Fibroblast of skin of back (primary cell): ENCODE data around the gene AQP7.
"Not testable (repeated sequence)": the region's sequence is repeated elsewhere in the genome, so short reads cannot be mapped to it uniquely, and the experiment has no call there.

Source experiments
- DNase-seq: peaks from one replicate; pipeline ENCODE4 v3.0.0-alpha.2; 2013

The AQP7 gene

DNA sequence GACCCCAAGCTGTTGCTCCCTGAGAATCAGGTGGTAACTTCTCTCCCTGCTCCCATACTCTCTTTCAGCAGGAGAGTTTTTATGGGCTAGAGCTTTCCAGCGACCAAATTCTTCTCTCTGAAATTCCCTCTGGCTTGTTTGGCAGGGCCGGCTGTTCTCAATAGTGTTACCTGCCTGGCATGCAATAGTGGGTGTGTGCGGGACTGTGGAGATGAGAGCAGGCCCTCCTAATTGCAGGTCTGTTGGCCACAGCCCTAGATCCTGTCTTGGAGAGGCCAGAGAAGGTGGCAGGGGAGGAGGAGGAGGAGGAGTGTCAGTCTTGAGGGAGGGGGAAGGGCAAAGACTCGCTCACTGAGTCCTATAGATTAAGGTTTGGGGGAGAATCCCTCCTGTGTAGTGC is 29.5 kb downstream of the AQP7 start:
- no peak for DNase-seq

DNA sequence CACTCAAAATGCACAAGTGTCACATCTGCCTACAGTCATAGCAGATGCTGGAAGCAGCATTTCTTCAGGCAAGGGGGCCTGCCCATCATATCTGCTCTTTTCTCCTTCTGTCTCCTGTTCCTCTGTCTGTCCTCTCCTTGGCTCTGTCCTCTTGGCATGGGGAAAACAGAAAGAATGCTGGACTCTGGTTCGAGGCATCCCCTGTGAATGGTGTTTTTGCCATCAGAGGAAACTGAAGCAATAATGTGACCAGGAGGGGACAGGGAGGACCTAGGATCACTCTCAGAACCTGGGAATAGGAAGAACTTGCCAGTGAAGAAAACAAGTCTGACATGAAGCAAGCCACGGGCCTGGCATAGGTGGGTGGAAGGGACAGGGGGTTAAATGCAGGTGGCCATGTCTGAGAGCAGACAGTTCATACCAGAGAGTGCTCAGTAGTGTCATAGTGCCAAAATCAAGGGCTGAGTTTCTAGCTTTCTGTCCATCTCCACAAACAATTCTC is 35.3 kb downstream of the AQP7 start:
- DNase-seq = no peak

DNA sequence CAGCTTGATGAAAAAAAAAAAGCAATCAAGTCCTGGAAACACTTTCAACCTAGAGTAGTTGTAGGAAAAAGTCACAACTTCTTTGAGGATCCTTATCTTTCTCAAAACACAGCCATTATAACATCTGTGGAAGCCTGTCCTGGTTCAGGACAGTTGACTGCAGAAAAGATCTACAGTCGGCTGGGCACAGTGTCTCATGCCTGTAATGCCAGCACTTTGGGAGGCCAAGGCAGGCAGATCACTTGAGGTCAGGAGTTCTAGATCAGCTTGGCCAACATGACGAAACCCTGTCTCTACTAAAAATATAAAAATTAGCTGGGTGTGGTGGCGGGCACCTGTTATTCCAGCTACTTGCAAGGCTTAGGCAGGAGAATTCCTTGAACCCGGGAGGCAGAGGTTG is 37.6 kb downstream of the AQP7 start:
- not testable (repeated sequence) for DNase-seq

DNA sequence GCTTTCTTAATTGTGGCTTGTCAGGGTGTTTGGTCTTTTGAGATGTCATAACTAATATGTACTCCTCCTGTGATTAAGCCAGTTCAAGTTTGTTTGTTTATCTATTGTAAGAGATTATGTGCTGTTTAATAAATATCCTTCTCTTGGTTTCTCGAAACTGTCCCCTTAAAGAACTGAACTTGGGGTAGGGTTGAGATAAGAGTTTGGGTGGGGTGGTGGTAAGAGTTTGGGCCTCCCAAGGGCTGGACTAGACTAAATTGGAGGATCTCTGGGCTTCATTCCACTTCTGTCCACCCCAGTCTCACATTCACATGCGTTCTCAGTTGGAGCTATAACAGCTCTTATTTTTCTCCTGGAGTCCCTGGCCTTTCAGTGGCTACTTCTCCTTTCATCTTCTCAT is 38.2 kb downstream of the AQP7 start:
- DNase-seq = no peak

DNA sequence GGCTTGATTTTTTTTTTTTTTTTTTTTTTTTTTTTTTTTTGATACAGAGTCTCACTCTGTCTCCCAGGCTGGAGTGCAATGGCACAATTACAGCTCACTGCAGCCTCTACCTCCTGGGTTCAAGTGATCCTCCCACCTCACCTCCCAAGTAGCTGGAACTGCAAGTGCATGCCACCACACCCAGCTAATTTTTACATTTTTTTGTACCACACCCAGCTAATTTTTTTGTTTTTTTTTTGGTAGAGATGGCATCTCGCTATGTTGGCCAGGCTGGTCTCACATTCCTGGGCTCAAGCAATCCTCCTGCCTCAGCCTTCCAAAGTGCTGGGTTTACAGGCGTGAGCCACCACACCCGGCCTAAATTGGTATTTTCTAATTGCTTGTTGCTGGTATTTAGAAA is 43.7 kb downstream of the AQP7 start:
- DNase-seq = not testable (repeated sequence)

DNA sequence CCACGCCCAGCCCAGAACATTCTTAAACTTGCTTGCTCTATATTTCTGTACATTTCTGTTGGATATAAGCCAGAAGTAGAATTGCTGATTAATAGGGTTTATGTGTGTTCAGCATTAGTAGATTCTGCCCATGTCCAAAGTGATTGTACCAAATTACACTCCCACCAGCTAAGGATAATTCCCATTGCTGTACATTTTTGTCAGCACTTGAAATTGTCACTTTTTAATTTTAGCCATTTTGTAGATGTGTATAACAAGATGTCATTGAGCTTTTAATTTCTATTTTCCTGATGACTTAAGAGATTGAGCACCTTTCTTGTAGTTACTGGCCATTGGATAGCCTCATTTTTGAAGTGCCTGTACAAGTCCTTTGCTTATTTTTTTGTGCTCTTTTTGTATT is 46.4 kb downstream of the AQP7 start:
- DNase-seq = no peak

DNA sequence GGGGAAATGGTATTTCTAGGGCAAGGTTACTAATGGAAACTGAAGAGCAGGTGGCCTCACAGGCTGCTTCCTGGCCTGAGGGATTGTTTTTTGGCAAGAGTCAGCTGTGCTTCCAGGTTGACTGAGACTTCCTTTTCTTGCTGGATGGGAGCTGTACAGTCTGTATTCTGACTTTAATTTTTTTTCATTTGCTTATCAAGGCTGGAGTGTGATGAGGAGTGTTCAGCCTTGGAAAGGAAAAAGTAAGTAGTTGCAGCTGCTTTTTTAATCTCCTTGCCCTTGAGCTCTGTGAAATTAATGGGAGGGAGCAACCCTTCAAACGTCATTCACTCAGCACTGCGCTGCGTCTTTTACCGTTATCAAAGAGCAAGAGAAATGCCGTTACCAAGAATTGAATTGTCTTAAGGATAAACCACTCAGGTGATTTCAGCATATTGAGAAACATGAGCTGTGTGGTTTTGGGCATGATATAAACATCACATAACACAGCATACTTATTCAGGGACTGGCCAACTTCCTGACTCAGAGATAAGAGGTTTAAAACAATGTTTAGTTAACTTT is 47.6 kb downstream of the AQP7 start:
- no peak for DNase-seq

DNA sequence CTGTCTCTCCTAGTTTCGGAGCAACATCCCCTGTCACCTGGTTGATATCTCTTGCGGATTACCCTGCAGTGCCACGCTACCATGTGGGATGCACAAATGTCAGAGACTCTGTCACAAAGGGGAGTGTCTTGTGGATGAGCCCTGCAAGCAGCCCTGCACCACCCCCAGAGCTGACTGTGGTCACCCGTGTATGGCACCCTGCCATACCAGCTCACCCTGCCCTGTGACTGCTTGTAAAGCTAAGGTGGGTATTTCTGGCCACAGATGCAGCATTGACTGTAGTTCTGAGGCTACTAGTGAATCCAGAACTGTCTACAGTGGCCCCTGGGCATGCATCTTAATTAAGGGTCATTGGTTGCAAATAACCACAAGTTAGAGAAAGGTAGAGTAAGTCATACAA is 50.8 kb downstream of the AQP7 start:
- DNase-seq = no peak

DNA sequence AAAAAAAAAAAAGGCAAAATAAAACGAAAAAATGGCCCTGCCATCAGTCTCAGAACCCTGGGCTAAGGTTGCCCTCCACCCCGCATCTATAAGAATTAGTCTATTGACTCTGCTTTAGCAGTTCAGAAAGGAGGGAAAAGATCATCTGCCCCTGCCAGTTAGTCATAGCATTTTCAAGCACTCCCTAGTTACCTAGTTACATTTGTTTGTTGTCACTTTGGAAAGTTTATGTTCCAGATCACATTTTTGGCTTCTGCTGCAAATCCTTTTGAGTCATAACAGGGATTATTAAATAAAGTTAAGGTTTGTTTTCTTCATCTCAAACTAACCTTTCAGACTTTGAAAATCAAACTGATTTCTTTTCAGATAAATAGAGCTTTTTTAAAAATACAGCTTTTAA is 52.1 kb downstream of the AQP7 start:
- peak; percentile 51 for DNase-seq

DNA sequence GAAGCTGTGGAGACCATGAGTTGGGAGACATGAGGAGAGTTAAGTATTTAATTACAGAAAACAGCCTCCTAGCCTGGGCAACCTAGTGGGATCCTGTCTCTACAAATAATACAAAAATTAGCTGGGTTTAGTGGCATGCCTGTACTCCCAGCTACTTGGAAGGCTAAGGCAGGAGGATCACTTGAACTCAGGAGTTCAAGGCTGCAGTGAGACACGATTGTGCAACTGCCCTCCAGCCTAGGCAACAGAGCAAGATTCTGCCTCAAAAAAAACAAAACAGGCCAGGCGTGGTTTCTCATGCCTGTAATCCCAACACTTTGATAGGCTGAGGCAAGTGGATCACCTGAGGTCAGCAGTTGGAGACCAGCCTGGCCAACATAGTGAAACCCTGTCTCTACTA is 52.6 kb downstream of the AQP7 start:
- no peak for DNase-seq

DNA sequence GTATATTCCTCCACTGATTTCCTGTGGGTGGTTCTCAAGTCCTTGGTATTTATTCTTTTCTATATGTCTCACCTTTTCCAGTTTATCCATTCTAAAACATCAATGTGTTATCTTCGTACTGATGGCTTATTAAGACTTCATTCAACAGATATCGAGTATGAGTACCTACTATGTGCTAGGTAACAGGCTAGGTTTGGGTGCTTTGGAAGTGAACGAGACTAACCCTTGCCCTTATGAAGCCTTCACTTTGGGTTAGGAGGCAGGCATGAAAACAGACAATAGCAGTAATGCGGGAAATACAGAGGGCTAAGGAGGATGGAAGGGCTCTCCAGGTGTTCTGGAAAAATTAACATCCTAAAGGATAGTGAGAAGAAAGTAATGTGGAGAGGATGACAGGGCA is 53.4 kb downstream of the AQP7 start:
- DNase-seq = no peak

DNA sequence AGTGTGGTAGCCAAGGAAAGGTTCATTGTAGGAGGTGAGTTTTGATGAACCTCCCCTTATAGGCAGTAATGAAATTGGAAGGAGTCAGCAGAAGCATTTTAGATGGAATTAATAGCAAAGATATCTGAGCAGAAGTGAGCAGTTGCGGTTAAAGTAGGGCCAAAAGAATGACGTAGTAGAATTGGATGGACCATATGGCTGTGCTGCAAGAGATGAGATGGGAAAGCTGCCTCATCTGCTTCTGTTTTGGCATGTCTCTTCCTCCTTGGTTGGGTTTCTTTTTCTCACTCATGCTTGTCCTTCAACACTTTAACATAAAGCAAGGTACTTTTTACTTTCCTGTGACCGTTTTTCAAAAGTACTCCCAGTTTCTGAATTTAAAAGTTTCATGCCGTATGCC is 55.8 kb downstream of the AQP7 start:
- no peak for DNase-seq

DNA sequence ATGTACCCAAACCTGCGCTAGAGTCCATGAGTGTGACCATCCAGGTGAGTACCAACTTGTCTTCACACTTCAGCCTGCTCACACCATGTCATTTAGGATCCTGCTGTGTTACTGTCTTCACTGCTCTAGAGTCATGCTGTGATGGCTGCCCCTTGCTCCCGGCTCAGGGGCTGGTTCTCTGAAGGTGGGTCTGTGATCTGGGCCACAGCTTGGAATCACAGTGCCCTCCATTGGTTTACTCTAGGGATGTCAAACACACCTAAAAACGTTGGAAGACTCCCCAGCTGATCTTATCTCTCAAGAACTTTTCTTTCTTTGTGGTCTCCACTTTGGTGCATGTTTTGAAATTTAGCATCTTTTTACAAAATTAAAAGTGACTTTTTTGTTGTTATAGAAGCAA is 58.2 kb downstream of the AQP7 start:
- no peak for DNase-seq

DNA sequence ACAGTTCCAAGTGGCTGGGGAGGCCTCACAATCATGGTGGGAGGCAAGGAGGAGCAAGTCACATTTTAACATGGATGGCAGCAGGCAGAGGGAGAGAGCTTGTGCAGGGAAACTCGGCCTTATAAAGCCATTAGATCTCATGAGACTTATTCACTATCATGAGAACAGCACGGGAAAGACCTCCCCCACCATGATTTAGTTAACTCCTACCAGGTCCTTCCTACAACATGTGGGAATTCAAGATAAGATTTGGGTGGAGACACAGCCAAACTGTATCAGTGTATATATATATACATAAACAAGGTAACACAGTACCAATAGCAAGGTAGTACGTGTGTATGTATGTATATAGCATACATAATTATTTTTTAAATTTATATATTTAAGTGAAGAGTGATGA is 61.2 kb downstream of the AQP7 start:
- no peak for DNase-seq

DNA sequence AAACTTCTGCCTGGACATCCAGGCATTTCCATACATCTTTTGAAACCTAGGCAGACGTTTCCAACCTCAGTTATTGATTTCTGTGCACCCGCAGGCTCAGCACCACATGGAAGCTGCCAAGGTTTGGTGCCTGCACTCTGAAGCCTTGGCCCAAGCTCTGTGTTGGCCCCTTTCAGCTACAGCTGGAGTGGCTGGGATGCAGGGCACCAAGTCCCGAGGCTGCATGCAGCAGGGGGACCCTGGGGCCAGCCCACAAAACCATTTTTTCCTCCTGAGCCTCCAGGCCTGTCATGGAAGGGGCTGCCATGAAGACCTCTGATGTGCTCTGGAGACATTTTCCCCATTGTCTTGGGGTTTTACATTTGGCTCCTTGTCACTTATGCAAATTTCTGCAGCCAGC is 62.2 kb downstream of the AQP7 start:
- no peak for DNase-seq
